ENCODE data around the gene HRK. TPM values are rescaled to one million over a fixed set of nuclear protein-coding genes. Genes with fewer than 3 reads are reported as not detected.

The HRK gene
- total and polyA plus RNA-seq, 7 experiments from 2014 or later: 1.1 TPM; not detected in 6

DNA sequence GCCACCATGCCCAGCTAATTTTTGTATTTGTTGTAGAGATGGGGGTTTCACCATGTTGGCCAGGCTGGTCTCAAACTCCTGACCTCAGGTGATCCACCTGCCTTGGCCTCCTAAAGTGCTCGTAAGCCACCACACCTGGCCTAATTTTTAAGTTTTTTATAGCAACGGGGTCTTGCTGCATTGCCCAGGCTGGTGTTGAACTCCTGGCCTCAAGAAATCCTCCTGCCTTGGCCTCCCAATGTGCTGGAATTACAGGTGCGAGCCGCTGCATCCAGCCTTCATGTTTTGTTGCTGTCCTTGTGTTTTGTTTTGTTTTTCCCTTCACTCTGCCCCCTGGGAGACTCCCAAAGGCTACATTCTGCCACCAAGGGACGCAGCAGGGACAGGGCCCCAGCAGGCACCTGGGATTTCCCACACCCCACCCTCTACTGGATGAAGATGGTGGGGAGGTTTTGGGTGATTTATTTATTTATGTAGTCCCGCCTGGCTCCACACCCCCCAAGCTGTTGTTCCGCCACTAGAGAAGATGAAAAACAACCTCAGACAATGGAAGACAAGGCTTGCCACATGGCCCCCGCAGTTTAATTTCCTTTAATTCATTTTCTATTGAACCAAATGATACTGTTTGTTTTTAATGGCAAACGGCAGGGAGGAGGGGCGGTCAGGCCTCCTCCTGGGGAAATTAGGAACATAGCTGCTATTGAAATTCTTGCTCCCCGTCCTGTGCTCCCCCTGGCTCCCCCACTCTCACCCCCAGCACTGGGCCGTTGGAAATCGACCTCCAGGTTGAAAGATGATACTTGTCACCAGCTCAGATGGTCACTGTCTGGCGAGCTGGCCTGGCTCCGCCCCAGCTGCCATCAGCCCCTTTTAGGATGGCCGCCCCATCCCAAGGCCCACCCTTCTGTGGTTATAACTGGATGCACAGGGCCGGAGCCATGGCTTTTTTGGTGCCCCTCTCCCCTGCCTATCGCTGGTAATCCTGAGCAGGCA is 72.8 kb downstream of the HRK start:
- Mint-ChIP-seq H3K27ac (peak overlapping the region in 1 of 9 donors; percentile 63), H3K4me3 (no peak overlapping the region), H3K27me3 (no peaks in the 10 kb centered on the region), H3K36me3 (peaks cover 0 to 3% (median 0%) of the 10 kb centered on the region in 5 donors), H3K9me3 (no peaks in the 10 kb centered on the region), H3K4me1 (no peaks in the 10 kb centered on the region)
- intact Hi-C loops (cut with micrococcal nuclease): no loop called here
- Histone ChIP-seq H3K27me3 (ENCODE audit: control insufficient read depth in 2 of 2, insufficient read depth in 2 of 2, low read length in 2 of 2) (no peaks in the 10 kb centered on the region), H3K27ac (ENCODE audit: low read depth, low read length) (no peak overlapping the region), H3K36me3 (ENCODE audit: control insufficient read depth in 2 of 3, insufficient read depth in 3 of 3, low read length in 3 of 3) (no peaks in the 10 kb centered on the region), H3K4me3 (ENCODE audit: low read length) (no peak overlapping the region), H3K4me1 (ENCODE audit: control insufficient read depth in 2 of 2, insufficient read depth in 2 of 2, low read length in 2 of 2) (no peaks in the 10 kb centered on the region), H3K9me3 (ENCODE audit: control insufficient read depth in 2 of 3, low read length in 3 of 3) (no peaks in the 10 kb centered on the region)
- CTCF ChIA-PET: no interaction called here
- no peak for DNase-seq
- POLR2A ChIA-PET: no interaction called here
- ATAC-seq: no peak

DNA sequence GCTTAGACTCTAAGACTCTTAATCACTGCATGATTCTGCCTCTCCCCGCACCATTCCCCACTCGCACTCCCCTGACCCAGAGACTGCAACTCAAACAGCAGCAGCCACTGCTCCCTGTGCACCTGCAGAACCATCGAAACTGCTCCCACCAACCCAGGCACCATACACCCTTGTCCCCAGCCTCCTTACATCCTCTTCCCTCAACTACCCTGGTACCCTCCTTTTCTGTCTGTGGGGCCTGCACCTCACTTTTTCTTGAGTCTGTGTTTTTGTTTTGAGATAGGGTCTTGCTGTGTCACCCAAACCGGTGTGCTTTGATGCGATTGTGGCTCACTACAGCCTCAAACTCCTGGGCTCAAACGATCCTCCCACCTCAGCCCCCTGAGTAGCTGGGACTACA is 73.7 kb downstream of the HRK start:
- ATAC-seq: no peak

DNA sequence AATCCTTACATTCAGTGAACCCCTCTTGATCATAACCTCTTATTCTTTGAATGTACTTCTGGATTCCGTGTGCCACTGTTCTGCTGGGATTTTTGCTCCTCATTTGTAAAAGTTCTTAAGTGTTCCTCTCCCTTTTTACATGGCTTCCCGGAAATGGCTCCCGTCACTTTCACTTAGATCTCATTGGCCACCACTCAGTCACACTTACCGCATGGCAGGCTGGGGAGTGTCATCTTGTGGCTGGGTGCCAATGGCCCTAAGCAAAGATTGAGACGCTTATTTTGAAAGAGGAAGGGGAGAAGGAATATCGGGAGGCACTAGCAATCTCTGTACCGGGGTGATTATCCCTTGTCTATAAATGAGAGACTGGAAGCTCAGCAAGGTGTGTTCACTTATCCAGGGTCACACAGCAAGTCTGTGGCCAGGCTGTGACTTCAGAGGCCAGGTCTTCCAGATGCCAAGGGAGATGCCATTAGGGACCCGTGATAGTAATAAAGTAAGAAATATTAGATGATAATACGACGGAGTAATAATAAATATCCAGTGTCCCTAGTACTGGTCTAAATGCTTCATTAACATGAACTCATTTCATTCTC is 74.3 kb downstream of the HRK start:
- no peak overlapping the region for H3K4me3 Mint-ChIP-seq
- no peaks in the 10 kb centered on the region for H3K27me3 Mint-ChIP-seq
- no peaks in the 10 kb centered on the region for H3K4me1 Mint-ChIP-seq
- no peak overlapping the region for H3K27ac Mint-ChIP-seq
- DNase-seq: no peak
- H3K36me3 Mint-ChIP-seq: peaks cover 0 to 3% (median 0%) of the 10 kb centered on the region in 5 donors
- intact Hi-C loops (cut with micrococcal nuclease): no loop called here
- no peaks in the 10 kb centered on the region for H3K27me3 ChIP-seq (ENCODE audit: control insufficient read depth in 2 of 2, insufficient read depth in 2 of 2, low read length in 2 of 2)
- H3K27ac ChIP-seq (ENCODE audit: low read depth, low read length): no peak overlapping the region
- H3K9me3 Mint-ChIP-seq: no peaks in the 10 kb centered on the region
- H3K4me1 ChIP-seq (ENCODE audit: control insufficient read depth in 2 of 2, insufficient read depth in 2 of 2, low read length in 2 of 2): no peaks in the 10 kb centered on the region
- no peak overlapping the region for H3K4me3 ChIP-seq (ENCODE audit: low read length)
- POLR2A ChIA-PET: no interaction called here
- H3K36me3 ChIP-seq (ENCODE audit: control insufficient read depth in 2 of 3, insufficient read depth in 3 of 3, low read length in 3 of 3): no peaks in the 10 kb centered on the region
- no peak for ATAC-seq
- CTCF ChIA-PET: no interaction called here
- H3K9me3 ChIP-seq (ENCODE audit: control insufficient read depth in 2 of 3, low read length in 3 of 3): no peaks in the 10 kb centered on the region

More for the DNA sequence above, 73.7 kb downstream of the HRK start:
- Mint-ChIP-seq H3K9me3 (no peaks in the 10 kb centered on the region), H3K27ac (no peak overlapping the region), H3K27me3 (no peaks in the 10 kb centered on the region), H3K4me1 (no peaks in the 10 kb centered on the region), H3K4me3 (no peak overlapping the region), H3K36me3 (peaks cover 0 to 3% (median 0%) of the 10 kb centered on the region in 5 donors)
- no peak for DNase-seq
- no peak overlapping the region for H3K4me3 ChIP-seq (ENCODE audit: low read length)
- intact Hi-C loops (cut with micrococcal nuclease): no loop called here
- H3K4me1 ChIP-seq (ENCODE audit: control insufficient read depth in 2 of 2, insufficient read depth in 2 of 2, low read length in 2 of 2): no peaks in the 10 kb centered on the region
- no peaks in the 10 kb centered on the region for H3K9me3 ChIP-seq (ENCODE audit: control insufficient read depth in 2 of 3, low read length in 3 of 3)
- H3K27ac ChIP-seq (ENCODE audit: low read depth, low read length): no peak overlapping the region
- ChIA-PET CTCF (no interaction called here), POLR2A (no interaction called here)
- H3K36me3 ChIP-seq (ENCODE audit: control insufficient read depth in 2 of 3, insufficient read depth in 3 of 3, low read length in 3 of 3): no peaks in the 10 kb centered on the region
- H3K27me3 ChIP-seq (ENCODE audit: control insufficient read depth in 2 of 2, insufficient read depth in 2 of 2, low read length in 2 of 2): no peaks in the 10 kb centered on the region

Other genes with a start within 250 kb of the HRK start
- gene SPRING1, start 143.4 kb downstream of the HRK start, total RNA-seq: 10 to 100 TPM; 12.1 to 29.5 (median 25.4) TPM
- 10 to 100 TPM; 13.6 to 23.5 TPM for gene SPRING1, start 143.4 kb downstream of the HRK start, polyA plus RNA-seq
- gene RNFT2, start 143.1 kb downstream of the HRK start, total RNA-seq: 1 to 10 TPM; 5.4 to 8.3 (median 7.4) TPM
- gene RNFT2, start 143.1 kb downstream of the HRK start, polyA plus RNA-seq: 1 to 10 TPM; 1.2 to 1.8 TPM
- gene FBXW8, start 29.5 kb upstream of the HRK start, total RNA-seq: 10 to 100 TPM; 10.8 to 13.2 (median 12.6) TPM
- gene FBXW8, start 29.5 kb upstream of the HRK start, polyA plus RNA-seq: 1 to 10 TPM; 4.8 to 8.4 TPM
- gene TESC, start 218.0 kb upstream of the HRK start, total RNA-seq: 10 to 100 TPM in 2 of 5 experiments, 1 to 10 TPM in 1, not detected in 2; 4.6 to 41.1 (median 25.8) TPM
- 1 to 10 TPM in 1 of 2 donors, under 1 TPM in 1; 0.82 to 3.5 TPM for gene TESC, start 218.0 kb upstream of the HRK start, polyA plus RNA-seq

All from naive thymus-derived CD4-positive, alpha-beta T cell (primary cell).